Calu3 (cell line): ENCODE results near the gene GLIS1. TPM values are rescaled to one million over a fixed set of nuclear protein-coding genes. Genes with fewer than 3 reads are reported as not detected.
A peak's percentile ranks its signal among the peaks of the same experiment; 100 is the strongest.

ENCODE experiments used
- BruUV-seq: library from RNA; stranded (reverse); fragments of 400-500 nt; replicated peaks from 2 replicates; lab custom pipeline; 2021; lab: Mats Ljungman, UMichigan
- CTCF ChIA-PET: fragments of 300-600 bp; sonication (Branson Sonifier 250); formaldehyde crosslinking; loops from one replicate; lab custom pipeline; 2022; ENCODE audit warnings: antibody characterized with exemption; lab: Charles Lee
- DNase-seq: peaks from one replicate; pipeline ENCODE4 v3.0.0; 2022
- H3K27ac Mint-ChIP-seq: one replicate; pipeline ENCODE4 v1.8.0; 2022; ENCODE audit warnings: mixed read lengths; ENCODE audit not compliant: unreplicated experiment
- H3K27me3 Mint-ChIP-seq: one replicate; pipeline ENCODE4 v1.8.0; 2022; ENCODE audit warnings: mixed read lengths; ENCODE audit not compliant: unreplicated experiment
- H3K36me3 Mint-ChIP-seq: one replicate; pipeline ENCODE4 v1.8.0; 2022; ENCODE audit warnings: mild to moderate bottlenecking, moderate library complexity, mixed read lengths; ENCODE audit not compliant: insufficient read depth, unreplicated experiment
- H3K4me1 Mint-ChIP-seq: one replicate; pipeline ENCODE4 v1.8.0; 2022; ENCODE audit warnings: mild to moderate bottlenecking, low read depth, mixed read lengths; ENCODE audit not compliant: unreplicated experiment
- H3K4me3 Mint-ChIP-seq: one replicate; pipeline ENCODE4 v1.8.0; 2022; ENCODE audit warnings: mild to moderate bottlenecking, low read depth, moderate library complexity, mixed read lengths; ENCODE audit not compliant: unreplicated experiment
- H3K9me3 Mint-ChIP-seq: one replicate; pipeline ENCODE4 v1.8.0; 2022; ENCODE audit warnings: low read depth, mixed read lengths; ENCODE audit not compliant: unreplicated experiment
- CTCF ChIP-seq: fragments of 200-600 bp; IDR thresholded peaks from one replicate; pipeline ENCODE4 v1.8.0; 2022; ENCODE audit warnings: antibody characterized with exemption; ENCODE audit not compliant: unreplicated experiment
- intact Hi-C: fragments of 100-400 bp; cut with micrococcal nuclease; formaldehyde crosslinking; loops from one replicate; pipeline ENCODE4 v1.10.0; 2022; ENCODE audit not compliant: unreplicated experiment
- total RNA-seq: library from RNA; stranded (reverse); gene quantifications from 2 replicates; pipeline ENCODE4 v1.2.3, GENCODE V29; 2022

GLIS1 gene
- total RNA-seq, 1 experiment from 2014 or later, result not detected

GRCh38 chr1:53688381-53689102, 50.4 kb downstream of the GLIS1 start:
- Mint-ChIP-seq H3K27ac (no peak overlapping the region), H3K4me3 (no peak overlapping the region), H3K4me1 (peaks cover 19% of the 10 kb centered on the region), H3K9me3 (no peaks in the 10 kb centered on the region), H3K36me3 (no peaks in the 10 kb centered on the region), H3K27me3 (peaks cover 100% of the 10 kb centered on the region)
- CTCF ChIA-PET, result no interaction called here
- intact Hi-C loops, result no loop called here
- no TSS peak for BruUV-seq
- peak; percentile 18 for TF ChIP-seq CTCF
- DNase-seq, result peak; percentile 34

GRCh38 chr1:53687901-53688300, 51.1 kb downstream of the GLIS1 start:
- H3K27me3 Mint-ChIP-seq, result peaks cover 100% of the 10 kb centered on the region
- H3K4me3 Mint-ChIP-seq, result no peak overlapping the region
- DNase-seq, result no peak
- H3K36me3 Mint-ChIP-seq, result no peaks in the 10 kb centered on the region
- no TSS peak for BruUV-seq
- TF ChIP-seq CTCF, result no peak
- H3K9me3 Mint-ChIP-seq, result no peaks in the 10 kb centered on the region
- peaks cover 21% of the 10 kb centered on the region for H3K4me1 Mint-ChIP-seq
- CTCF ChIA-PET, result no interaction called here
- no peak overlapping the region for H3K27ac Mint-ChIP-seq
- intact Hi-C loops, result no loop called here

- CTCF ChIA-PET, result interaction anchor here (1.1 kb wide), 1 partner anchor 15 kb away, joined by 5 read pairs; no protein-coding TSS in a partner anchor
- H3K27ac Mint-ChIP-seq, result no peak overlapping the region
- TF ChIP-seq CTCF, result no peak
- peaks cover 26% of the 10 kb centered on the region for H3K4me1 Mint-ChIP-seq
- no peaks in the 10 kb centered on the region for H3K9me3 Mint-ChIP-seq
- intact Hi-C loops, result no loop called here
- H3K27me3 Mint-ChIP-seq, result peaks cover 100% of the 10 kb centered on the region
- no peak overlapping the region for H3K4me3 Mint-ChIP-seq
- no TSS peak for BruUV-seq
- H3K36me3 Mint-ChIP-seq, result no peaks in the 10 kb centered on the region
- no peak for DNase-seq
These were observed 51.5 kb downstream of the GLIS1 start for GRCh38 chr1:53687426-53687825.

GRCh38 chr1:53686965-53687267, 52.0 kb downstream of the GLIS1 start:
- Mint-ChIP-seq H3K36me3 (peaks cover 4% of the 10 kb centered on the region), H3K27me3 (peaks cover 100% of the 10 kb centered on the region), H3K9me3 (no peaks in the 10 kb centered on the region), H3K4me3 (no peak overlapping the region), H3K27ac (no peak overlapping the region), H3K4me1 (peaks cover 31% of the 10 kb centered on the region)
- BruUV-seq, result no TSS peak
- DNase-seq, result no peak
- CTCF ChIA-PET, result interaction anchor here (1.1 kb wide), 1 partner anchor 15 kb away, joined by 5 read pairs; no protein-coding TSS in a partner anchor
- intact Hi-C loops, result no loop called here
- no peak for TF ChIP-seq CTCF
